ENCODE measurements around the gene TROAP. TPM values are rescaled to one million over a fixed set of nuclear protein-coding genes. Genes with fewer than 3 reads are reported as not detected.
"Not testable (repeated sequence)": the region's sequence is repeated elsewhere in the genome, so short reads cannot be mapped to it uniquely, and the experiment has no call there.

Gene TROAP
- total RNA-seq, 1 donor from 2014 or later: 66.3 TPM

DNA sequence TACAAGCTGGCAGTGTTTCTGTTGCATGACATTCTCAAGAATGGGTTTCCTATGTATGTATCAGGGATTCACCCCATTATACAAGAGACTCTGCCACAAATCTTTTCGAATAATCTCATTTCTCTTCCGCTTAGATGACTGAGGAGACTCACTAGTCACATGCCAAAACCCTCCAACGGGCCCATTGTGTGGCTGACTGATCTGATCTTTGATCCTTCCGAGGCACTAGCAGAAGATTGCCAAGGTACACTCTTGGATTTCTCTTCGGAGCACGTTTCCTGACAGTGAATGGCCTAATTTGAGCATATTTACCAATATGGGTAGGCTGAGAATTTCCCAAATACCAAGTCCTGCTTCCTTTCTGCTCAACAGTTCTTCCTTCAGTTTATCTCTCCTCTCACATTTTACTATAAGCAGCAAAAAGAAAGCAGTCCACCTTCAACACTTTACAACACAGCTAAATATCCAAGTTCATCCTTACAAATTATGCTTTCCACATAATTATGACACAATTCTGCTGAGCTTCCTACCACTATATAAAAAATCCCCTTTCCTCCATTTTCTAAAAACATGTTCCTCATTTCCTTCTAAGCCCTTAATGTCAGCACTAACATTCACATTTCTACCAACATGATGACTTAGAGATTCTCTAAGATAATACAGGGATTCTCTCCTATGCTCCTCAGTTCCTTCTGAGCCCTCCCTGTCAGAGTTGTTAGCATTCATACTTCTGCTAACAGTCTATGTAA, 17.1 kb upstream of the TROAP start:
- no peak for DNase-seq (ENCODE audit: extremely low spot score, unreplicated experiment)
- Mint-ChIP-seq H3K36me3 (no peaks in the 10 kb centered on the region), H3K4me1 (ENCODE audit: unreplicated experiment) (no peaks in the 10 kb centered on the region), H3K27me3 (peaks cover 67% of the 10 kb centered on the region), H3K9me3 (no peaks in the 10 kb centered on the region), H3K4me3 (no peak overlapping the region), H3K27ac (no peak overlapping the region)
- TF ChIP-seq, protein P1, sequence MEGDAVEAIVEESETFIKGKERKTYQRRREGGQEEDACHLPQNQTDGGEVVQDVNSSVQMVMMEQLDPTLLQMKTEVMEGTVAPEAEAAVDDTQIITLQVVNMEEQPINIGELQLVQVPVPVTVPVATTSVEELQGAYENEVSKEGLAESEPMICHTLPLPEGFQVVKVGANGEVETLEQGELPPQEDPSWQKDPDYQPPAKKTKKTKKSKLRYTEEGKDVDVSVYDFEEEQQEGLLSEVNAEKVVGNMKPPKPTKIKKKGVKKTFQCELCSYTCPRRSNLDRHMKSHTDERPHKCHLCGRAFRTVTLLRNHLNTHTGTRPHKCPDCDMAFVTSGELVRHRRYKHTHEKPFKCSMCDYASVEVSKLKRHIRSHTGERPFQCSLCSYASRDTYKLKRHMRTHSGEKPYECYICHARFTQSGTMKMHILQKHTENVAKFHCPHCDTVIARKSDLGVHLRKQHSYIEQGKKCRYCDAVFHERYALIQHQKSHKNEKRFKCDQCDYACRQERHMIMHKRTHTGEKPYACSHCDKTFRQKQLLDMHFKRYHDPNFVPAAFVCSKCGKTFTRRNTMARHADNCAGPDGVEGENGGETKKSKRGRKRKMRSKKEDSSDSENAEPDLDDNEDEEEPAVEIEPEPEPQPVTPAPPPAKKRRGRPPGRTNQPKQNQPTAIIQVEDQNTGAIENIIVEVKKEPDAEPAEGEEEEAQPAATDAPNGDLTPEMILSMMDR (conservative IDR thresholded peaks at IDR 0.05): no peak

DNA sequence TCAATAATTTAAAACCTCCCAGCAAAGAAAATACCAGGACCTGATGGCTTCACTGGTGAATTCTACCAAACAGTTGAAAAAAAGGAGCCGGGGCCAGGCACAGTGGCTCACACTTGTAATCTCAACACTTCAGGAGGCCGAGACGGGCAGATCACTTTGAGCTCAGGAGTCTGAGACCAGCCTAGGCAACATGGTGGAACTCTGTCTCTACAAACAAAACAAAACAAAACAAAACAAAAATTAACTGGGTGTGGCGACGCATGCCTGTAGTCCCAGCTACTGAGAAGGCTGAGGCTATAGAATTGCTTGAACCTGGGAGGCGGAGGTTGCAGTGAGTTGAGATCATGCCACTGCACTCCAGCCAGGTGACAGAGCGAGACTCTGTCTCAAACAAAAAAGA, 13.7 kb upstream of the TROAP start:
- no peaks in the 10 kb centered on the region for H3K4me1 Mint-ChIP-seq (ENCODE audit: unreplicated experiment)
- no peaks in the 10 kb centered on the region for H3K9me3 Mint-ChIP-seq
- no peak for DNase-seq (ENCODE audit: extremely low spot score, unreplicated experiment)
- no peaks in the 10 kb centered on the region for H3K36me3 Mint-ChIP-seq
- peaks cover 50% of the 10 kb centered on the region for H3K27me3 Mint-ChIP-seq
- TF ChIP-seq, protein P1 (conservative IDR thresholded peaks at IDR 0.05): no peak
- H3K27ac Mint-ChIP-seq: no peak overlapping the region
- H3K4me3 Mint-ChIP-seq: no peak overlapping the region

DNA sequence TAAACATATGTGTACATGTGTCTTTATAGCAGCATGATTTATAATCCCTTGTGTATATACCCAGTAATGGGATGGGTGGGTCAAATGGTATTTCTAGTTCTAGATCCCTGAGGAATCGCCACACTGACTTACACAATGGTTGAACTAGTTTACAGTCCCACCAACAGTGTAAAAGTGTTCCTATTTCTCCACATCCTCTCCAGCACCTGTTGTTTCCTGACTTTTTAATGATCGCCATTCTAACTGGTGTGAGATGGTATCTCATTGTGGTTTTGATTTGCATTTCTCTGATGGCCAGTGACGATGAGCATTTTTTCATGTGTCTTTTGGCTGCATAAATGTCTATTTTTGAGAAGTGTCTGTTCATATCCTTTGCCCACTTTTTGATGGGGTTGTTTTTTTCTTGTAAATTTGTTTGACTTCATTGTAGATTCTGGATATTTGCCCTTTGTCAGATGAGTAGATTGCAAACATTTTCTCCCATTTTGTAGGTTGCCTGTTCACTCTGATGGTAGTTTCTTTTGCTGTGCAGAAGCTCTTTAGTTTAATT, 12.5 kb upstream of the TROAP start:
- H3K27ac Mint-ChIP-seq; H3K9me3 Mint-ChIP-seq; H3K4me3 Mint-ChIP-seq; H3K4me1 Mint-ChIP-seq (ENCODE audit: unreplicated experiment); H3K36me3 Mint-ChIP-seq; DNase-seq (ENCODE audit: extremely low spot score, unreplicated experiment): not testable (repeated sequence)
- peaks cover 48% of the 10 kb centered on the region for H3K27me3 Mint-ChIP-seq

DNA sequence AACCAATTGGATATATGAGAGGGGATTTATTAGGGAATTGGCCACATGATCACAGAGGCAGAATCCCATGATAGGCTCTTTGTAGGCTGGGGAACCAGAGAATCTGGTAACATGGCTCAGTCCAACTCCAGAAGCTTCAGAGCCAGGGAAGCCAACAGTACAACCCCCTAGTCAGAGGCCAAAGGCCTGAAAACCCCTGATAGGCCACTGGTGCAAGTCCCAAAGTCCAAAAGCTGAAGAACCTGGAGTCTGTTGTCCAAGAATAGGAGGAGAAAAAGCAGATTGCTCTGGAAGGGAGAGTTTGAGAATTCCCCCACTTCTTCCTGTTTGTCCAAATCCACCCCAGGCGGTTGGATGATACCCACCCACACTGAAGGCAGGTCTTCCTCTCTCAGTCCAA, 8.2 kb upstream of the TROAP start:
- no peaks in the 10 kb centered on the region for H3K36me3 Mint-ChIP-seq
- no peak overlapping the region for H3K4me3 Mint-ChIP-seq
- DNase-seq (ENCODE audit: extremely low spot score, unreplicated experiment): no peak
- H3K27me3 Mint-ChIP-seq: peaks cover 24% of the 10 kb centered on the region
- no peak overlapping the region for H3K27ac Mint-ChIP-seq
- H3K9me3 Mint-ChIP-seq: no peaks in the 10 kb centered on the region
- TF ChIP-seq, protein P1 (conservative IDR thresholded peaks at IDR 0.05): no peak
- H3K4me1 Mint-ChIP-seq (ENCODE audit: unreplicated experiment): no peaks in the 10 kb centered on the region

DNA sequence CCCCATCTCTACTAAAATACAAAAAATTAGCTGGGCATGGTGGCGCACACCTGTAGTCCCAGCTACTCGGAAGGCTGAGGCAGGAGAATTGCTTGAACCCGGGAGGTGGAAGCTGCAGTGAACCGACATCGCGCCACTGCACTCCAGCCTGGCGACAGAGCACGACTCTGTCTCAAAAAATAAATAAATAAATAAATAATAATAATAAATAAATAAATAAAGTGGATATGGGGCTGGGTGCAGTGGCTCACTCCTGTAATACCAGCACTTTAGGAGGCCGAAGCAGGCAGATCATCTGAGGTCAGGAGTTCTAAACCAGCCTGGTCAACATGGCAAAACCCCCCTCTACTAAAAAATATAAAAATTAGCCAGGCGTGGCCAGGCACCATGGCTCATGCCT, 5.9 kb upstream of the TROAP start:
- not testable (repeated sequence) for H3K36me3 Mint-ChIP-seq; DNase-seq (ENCODE audit: extremely low spot score, unreplicated experiment); H3K4me3 Mint-ChIP-seq; H3K27ac Mint-ChIP-seq; H3K4me1 Mint-ChIP-seq (ENCODE audit: unreplicated experiment); H3K9me3 Mint-ChIP-seq
- peaks cover 21% of the 10 kb centered on the region for H3K27me3 Mint-ChIP-seq

DNA sequence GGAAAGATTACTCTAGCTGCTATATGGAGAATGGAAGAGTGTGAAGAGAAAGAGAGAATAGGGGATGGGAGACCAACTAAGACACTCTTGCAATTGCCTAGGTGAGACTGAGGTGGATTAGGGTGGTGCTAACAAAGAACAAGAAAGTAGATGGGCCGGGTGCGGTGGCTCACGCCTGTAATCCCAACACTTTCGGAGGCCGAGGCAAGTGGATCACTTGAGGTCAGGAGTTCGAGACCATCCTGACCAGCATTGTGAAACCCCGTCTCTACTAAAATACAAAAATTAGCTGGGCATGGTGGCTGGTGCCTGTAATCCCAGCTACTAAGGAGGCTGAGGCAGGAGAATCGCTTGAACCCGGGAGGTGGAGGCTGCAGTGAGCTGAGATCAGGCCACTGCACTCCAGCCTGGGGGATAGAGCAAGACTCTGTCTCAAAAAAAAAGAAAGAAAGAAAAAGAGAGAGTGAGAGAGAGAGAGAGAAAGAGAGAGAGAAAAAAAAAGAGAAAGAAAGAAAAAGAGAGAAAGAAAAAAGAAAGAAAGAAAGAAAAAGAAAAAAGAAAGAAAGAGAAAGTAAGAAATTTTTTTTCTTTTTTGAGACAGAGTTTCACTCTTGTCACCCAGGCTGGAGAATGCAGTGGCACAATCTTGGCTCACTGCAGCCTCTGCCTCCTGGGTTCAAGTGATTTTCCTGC, 2.5 kb upstream of the TROAP start:
- peaks cover 17% of the 10 kb centered on the region for H3K27me3 Mint-ChIP-seq
- peak overlapping the region; percentile 13 for H3K27ac Mint-ChIP-seq
- H3K9me3 Mint-ChIP-seq; DNase-seq (ENCODE audit: extremely low spot score, unreplicated experiment); H3K36me3 Mint-ChIP-seq: not testable (repeated sequence)
- peaks cover 17% of the 10 kb centered on the region for H3K4me1 Mint-ChIP-seq (ENCODE audit: unreplicated experiment)
- peak overlapping the region; percentile 46 for H3K4me3 Mint-ChIP-seq

DNA sequence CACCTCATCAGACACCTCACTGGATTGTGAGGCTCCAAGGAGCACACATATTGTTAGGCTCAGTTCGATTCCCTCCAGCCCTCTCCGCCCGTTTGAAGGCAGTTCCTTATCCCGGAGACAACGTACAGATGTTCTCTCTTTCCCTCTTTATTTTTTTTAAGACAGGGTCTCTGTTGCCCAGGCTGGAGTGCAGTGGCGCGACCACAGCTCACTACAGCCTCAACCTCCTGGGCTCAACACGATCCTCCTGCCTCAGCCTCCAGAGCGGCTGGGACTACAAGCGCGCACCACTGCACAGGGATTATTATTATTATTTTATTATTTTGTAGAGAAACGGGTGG, 718 bp upstream of the TROAP start:
- TF ChIP-seq, protein P1 (conservative IDR thresholded peaks at IDR 0.05): no peak
- peak overlapping the region; percentile 93 for H3K27ac Mint-ChIP-seq
- peak overlapping the region; percentile 100 for H3K4me3 Mint-ChIP-seq
- peaks cover 17% of the 10 kb centered on the region for H3K4me1 Mint-ChIP-seq (ENCODE audit: unreplicated experiment)
- peaks cover 17% of the 10 kb centered on the region for H3K27me3 Mint-ChIP-seq
- no peaks in the 10 kb centered on the region for H3K9me3 Mint-ChIP-seq
- no peak for DNase-seq (ENCODE audit: extremely low spot score, unreplicated experiment)
- H3K36me3 Mint-ChIP-seq: peaks cover 4% of the 10 kb centered on the region
